Activated CD8-positive, alpha-beta memory T cell treated with anti-CD3 and anti-CD28 coated beads, Interleukin-2, amount 50 U/mL, for 24 hours (primary cell): ENCODE measurements around the gene ME2.
"Not testable (repeated sequence)": the region's sequence is repeated elsewhere in the genome, so short reads cannot be mapped to it uniquely, and the experiment has no call there.

Experiments
- DNase-seq: peaks from one replicate; pipeline ENCODE4 v3.0.0-alpha.2; 2020; ENCODE audit errors: extremely low read depth

Gene ME2

DNA sequence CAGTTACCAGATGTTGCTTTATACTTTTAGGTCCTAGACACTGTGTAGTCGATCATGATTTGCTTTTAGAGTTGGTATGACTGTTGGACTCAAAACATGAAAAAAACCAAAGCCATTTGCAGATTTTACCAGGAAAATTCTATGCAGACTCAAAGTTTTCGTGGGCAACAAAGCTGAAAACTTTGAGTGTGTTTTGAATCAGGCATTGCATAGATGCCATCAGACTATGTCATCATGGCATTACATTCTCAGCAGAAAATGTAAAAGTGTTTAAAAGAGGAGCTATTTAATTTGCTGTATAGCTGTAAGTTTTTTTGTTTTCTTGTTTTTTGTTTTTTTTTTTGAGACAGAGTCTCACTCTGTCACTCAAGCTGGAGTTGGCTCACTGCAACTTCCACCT is 45.5 kb downstream of the ME2 start:
- no peak for DNase-seq

DNA sequence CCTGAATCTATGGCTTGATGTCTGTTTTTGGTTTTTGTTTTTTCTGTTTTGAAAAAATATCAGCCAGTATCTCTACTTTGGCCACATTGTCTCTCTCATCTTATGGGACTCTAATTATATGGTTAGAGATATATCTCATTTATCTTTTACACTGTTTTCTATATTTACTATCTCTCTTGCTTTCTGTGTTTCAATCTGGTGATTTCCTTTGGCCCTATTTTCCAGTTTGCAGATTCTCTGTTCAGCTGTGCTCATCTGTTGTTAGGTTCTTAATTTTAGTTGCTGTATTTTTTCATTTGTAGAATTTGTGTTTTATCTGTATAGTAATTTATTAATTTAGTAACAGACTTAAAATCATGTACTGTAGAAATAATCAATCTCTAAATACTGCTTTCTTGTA is 47.6 kb downstream of the ME2 start:
- no peak for DNase-seq

DNA sequence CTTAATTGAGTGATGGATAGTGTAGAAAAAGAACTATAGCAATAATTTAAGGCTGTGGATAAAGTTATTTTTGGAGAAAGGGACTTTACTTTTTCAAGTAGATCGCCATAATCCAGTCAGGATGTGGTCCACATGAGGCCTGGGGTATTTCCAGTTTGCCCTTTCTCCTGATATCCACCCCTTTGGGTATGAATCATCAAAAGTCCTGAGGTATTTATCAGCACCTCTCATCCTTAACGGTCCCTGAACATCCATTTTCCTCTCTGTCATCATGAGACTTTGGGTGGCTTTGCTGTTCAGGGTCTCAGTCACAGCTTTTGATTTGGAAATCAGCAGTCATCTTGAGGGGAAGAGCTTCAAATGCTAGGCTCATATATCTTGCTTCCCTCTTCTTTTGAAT is 49.6 kb downstream of the ME2 start:
- no peak for DNase-seq

DNA sequence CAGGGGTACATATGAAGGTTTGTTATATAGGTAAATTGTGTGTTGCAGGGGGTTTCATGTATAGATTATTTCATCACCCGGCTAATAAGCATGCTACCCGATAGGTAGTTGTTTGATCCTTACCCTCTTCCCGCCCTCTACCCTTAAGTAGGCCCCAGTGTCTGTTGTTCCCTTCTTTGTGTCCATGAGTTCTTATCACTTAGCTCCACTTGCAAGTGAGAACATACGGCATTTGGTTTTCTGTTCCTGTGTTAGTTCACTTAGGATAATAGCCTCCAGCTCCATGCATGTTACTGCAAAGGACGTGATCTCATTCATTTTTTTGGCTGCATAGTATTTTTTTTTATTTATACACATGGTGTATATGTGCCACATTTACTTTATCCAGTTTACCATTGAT is 54.8 kb downstream of the ME2 start:
- DNase-seq: no peak

DNA sequence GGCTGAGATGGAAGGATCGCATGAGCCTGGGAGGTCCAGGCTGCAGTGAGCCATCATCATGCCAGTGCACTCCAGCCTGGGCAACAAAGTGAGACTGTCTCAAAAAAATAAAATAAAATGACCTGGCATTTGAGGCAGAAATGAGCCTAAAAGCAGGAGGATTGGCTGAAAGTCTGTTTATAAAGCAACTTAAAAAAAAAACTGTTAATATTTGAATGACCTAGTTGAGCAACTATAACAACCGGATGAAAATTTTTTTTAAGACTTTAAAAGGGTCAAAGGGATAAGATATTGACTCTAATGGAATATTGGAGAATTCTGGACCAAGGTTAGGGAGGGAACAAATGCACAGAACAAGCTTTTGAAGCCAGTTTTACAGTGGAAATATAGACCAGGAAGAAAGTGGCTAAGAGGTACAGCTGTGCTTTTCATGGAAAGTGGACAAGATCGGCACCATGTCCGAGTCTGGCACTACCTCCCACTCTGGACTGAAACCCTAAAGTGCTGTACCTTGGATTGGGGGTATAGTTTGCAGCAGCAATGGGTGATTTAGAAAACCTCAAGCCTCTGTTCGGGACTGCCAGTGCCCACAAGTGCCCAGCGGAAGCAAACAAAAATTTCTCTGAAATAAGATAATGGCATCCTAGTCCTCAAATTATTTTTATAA is 55.8 kb downstream of the ME2 start:
- no peak for DNase-seq

DNA sequence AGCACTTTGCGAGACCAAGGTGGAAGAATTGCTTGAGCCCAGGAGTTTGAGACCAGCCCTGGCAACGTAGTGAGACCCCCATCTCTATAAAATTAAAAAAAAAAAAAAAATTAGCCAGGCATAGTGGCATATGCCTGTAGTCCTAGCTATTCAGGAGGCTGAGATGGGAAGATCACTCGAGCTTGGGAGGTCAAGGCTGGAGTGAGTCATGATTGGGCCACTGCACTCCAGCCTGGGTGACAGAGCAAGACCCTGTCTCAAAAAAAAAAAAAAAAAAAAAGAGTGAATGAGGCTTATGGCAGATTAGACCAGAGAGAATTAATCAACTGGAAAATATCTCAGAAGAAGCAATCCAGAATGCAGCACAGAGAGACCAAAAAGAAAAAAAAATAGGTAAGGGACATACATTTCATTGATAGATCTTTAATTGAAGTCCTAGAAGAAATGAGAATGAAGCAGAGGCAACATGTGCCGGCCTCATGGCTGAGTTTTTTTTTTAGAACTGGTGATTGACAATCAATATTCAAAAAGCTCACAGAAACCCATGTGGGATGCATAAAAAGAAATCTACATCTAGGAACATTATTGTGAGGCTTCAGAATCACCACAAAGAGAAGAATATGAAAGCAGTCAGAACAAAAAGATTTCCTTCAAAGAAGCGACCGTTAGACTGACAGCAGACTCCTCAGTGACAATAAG is 56.7 kb downstream of the ME2 start:
- DNase-seq: no peak

DNA sequence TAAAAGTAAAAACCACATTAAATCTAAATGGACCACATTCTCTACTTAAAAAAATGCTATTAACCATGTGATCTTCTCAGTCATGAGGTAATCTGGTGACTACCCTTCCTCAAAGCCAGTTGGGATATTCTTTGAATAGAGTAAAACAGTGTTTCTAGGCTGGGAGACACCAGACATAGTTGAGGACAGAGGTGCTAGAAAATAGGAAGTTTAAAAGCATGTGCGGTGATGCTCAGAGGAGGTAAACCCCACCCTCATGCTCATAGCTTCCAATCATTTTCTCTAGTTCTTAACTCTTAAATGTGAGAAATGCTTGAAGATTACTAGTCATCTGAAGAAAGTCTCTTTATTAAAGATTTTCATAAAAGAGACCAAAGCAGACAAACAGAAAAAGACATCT is 58.3 kb downstream of the ME2 start:
- DNase-seq: no peak

DNA sequence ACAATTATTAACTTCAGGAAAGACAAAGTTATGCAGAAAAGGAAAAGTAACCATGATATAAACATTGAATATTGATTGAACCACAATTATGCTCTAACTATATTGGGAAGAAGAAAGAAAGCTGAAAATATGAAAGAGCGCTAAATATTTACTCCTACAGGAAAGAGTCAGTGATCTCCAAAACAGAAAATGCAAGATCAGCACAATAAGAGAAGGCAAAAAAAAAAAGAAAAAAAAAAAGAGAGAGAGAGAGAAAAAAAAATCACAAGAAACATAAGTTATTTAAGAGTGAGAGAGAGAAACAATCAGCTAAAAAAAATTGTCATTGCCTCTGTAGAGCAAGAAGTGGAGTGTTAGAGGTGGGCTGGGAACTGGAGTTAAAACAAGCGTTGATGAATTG is 60.0 kb downstream of the ME2 start:
- DNase-seq: no peak

DNA sequence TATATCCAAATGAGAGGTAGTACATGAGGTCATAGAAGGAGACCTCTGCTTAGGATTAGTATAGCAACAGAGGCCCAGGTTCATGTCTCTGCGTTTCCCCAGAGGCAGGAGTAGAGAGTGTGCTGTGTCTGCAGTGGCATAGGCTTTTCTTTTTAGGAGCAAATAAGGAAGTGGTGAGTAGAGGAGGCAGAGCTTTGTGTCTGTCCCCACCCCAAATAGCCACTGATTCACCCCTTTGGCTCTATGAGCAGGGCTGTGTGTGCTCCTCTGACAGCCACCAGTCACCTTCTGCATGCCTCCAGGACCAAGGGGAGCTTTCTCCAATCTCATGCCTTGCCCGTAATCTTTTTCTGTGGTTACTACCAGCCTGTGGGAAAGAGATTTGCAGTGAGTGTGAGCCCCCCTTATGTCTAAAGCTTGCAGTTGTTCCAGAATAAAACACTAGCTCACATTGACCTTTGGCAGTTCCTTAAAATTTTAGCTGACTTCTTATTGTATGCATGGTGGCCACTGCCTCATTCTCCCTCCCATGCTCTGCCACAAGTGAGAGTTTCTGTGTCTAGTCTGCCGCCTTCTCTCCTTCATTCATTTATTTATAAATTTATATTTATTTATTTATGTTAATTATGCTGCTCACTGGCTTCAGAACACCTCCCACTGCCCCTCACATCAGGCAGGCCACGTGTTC is 65.5 kb downstream of the ME2 start:
- DNase-seq: no peak

DNA sequence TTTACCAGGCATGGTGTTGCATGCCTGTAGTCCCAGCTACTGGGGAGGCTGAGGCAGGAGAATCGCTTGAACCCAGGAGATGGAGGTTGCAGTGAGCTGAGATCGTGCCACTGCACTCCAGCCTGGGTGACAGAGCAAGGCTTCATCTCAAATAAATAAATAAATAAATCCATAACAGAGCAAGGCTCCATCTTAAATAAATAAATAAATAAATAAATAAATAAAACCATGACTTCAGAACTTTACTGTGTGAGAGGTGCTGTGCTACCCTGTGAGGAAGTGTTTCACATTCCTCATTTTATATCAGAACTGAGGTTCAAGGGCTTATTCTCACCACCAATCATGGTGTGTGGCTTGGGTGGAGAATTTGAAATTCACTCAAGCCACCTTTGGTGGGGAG is 67.0 kb downstream of the ME2 start:
- not testable (repeated sequence) for DNase-seq

DNA sequence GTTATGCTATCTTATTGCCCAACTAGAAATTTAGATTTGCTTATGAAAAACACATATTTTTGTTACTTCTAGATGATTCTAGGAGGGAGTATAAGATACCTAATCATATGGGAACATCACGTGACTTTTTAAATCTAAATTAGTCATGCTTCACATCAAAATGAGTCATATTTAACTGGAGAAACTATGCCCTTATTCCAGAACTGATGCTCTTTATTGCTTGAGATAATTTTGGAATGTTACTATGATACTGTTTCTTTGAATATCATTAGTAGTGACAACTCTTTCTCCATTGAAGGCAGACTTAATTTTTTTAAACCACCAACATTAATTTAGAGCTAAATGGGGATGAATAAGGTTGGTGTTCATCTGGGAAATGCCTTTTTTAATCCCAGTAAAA is 69.0 kb downstream of the ME2 start:
- no peak for DNase-seq

DNA sequence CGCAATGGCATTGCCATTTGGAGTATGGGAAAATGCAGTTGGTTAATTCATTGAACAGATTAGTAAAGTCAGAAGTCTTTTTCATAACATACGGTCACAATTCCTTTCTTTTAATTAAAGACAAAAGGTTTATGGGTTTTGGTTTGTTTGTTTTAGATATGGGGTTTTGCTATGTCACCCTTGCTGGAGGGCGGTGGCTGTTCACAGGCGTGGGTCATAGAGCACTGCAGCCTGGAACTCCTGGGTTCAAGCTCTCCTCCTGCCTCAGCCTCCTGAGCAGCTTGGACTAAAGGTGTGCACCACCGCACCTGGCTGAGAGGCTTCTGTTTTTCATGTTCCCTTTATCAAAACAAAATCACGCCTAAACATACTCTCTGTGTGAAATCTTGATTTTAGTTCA is 70.3 kb downstream of the ME2 start:
- no peak for DNase-seq

DNA sequence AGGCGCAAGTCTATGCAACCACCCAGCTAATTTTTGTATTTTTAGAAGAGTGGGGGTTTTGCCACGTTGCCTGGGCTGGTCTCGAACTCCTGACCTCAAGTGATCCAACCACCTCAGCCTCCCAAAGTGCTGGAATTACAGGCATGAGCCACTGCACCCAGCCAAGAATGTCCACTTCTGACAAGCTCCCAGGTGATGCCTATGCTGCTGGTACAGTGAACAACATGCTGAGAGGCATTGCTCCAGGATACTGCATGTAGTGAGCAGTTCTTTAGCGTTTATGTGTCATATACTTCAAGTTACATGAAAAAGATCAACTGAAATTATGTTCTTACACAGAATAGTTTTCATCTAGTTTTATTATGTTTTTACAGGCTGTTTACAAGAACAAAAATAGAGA is 71.7 kb downstream of the ME2 start:
- no peak for DNase-seq

DNA sequence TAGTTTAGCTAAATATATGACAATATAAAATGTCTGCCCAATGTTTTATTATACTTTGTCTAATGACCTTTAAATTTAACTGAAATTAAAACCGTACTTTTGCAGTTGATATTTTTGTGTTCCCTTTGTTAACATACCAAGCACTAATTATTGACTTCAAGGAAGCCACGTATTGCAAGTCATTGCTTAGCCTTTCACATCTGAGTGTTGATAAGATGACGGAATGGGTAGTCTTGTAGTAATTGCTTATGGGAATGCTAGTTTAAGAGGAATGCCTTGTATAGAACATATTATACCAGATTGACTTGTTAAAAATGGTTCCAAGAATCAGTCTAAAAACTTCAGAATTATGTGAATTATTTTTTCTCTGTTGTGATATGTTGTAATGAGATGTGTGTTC is 74.9 kb downstream of the ME2 start:
- no peak for DNase-seq

DNA sequence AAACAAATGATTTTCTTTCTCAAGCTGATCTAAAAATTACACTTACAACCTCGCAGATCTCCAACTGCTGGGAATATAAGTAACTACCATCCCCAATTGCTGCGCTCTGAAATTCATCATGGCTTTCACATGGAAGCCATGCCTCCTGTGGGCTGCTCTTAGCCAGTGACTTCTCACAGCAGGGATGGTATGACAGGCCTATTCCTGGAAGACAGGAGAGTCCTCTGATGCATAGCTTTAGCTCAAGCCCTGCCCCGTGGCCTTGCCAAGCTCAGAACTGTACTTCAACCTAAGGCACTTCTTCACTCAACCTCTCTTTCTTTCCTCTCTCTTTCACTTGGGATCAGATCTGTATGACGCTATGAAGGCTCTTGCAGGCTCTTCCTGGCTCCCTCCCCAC is 76.3 kb downstream of the ME2 start:
- no peak for DNase-seq

DNA sequence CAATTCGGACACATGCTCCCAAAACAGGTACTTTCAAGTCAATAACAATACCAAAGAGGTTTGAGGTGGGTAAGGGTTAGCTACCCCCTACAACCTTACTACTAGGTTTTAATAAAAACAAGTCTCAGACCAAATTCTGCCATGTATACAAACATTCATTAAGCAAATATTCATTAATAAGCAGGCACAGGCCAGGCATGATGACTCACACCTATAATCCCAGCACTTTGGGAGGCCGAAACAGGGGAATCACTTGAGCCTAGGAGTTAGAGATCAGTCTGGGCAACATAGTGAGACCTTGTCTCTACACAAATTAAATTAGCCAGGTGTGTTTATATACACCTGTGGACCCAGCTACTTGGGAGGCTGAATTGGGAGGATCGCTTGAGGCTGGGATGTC is 77.2 kb downstream of the ME2 start:
- no peak for DNase-seq

DNA sequence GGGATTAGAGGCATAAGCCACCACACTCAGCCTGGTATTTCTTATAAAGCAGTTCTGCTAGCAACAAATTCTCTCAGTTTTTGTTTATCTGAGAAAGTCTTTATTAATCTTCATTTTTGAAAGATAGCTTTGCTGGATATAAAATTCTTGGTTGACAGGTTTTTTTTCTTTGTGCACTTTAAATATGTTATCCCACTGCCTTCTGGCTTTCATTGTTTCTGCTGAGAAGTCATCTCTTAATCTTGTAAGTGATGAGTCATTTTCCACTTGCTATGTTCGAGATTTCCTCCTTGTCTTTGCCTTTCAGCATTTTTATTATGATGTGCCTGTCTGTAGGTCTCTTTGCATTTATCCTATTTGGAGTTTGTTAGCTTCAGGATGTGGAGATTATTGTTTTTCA is 83.1 kb downstream of the ME2 start:
- DNase-seq: no peak

DNA sequence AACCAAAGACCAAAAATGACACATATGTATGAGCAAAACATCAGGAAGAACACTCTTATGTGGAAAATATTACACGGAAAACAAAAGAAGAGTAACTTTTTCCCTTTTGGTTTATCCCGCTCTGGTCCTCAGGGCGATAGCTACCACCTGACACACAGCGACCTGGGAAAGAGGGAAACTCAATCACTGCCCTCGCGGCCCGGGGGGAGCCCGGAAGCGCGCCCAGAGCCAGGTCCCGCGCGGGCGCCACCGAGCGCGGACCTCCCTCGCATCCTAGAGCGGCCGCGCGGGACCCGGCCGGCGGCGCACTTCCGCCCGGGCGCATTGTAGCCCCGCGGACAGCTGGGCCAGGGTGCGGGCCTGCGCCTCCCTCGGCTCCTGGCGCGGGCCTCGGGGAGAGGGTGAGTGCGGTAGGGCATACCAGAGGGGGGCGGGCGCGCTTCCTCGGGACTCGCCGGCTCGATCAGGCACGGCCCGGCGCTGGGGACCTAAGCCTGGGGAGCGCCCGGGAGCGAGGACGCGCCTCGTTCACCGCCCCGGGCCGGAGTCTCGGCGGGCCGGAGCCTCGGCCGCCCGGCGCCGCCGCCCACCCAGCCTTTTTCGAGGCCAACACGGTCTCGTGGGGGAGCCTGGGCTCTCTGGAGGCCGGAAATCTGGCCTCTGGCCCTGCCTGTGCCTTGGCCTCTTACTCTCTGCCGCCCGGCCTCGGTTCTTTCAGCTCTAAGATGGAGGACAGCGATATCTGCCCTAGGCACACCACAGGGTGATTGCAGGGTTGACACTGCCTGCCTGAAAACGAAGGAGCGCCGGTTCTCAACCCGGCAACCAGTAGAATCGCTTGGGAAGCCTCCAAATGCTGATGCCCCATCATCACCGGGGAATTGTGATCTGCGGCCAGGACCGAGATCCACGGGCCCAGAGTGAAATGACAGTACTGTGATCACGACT is 89.1 kb downstream of the ME2 start, which contains the start of gene ELAC1:
Gene ELAC1 (plus strand): TSS at position 327 of the 948 bp plus-strand sequence. CDS start 6,365 bp downstream, outside the sequence.
- peak; percentile 12 for DNase-seq

DNA sequence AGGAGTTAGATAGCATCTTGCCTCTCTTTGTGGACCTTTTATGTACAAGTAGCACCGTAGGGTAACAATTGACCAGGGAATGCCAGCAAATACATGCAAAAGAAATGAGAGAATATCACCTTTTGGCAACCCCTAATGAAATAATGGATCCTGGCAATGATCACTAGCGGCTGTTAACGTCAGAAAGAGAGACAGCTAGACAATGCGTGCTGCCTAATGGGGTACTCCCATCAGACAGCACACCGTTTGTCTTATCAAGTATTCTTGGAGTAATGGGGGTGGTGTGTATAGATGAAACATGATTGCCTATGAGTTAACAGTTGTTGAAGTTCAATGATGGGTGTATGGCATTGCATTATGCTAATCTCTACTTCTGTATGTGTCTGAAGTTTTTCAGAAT is 90.5 kb downstream of the ME2 start:
- no peak for DNase-seq

DNA sequence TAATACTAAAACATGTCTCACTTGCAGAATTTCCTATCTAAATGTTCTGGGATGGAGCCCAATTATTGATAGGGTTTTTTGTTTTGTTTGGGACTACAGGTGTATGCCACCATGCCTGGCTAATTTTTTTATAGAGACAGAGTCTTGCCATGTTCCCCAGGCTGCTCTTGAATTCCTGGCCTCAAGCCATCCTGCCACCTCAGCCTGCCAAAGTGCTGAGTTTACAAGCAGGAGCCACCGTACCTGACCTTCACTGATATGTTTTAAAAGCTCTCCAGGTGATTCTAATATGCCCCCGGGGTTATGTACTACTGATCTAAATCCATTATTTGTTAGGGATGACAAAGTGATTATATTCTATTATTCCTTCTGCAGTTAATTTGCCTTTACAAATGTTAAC is 91.1 kb downstream of the ME2 start:
- no peak for DNase-seq

DNA sequence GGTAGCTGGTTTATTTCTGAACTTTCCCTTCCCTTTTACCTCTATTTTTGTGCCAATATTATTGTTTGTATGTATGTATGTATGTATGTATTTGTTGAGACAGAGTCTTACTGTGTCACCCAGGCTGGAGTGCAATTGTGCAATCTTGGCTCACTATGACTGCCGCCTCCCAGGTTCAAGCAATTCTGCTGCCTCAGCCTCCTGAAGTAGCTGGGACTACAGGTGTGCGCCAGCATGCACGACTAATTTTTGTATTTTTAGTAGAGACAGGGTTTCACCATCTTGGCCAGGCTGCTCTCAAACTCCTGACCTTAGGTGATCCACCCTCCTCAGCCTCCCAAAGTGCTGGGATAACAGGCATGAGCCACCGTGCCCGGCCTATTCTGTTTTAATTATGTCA is 93.5 kb downstream of the ME2 start:
- DNase-seq: not testable (repeated sequence)
